ENCODE measurements around the gene TMEM184B.

DNA sequence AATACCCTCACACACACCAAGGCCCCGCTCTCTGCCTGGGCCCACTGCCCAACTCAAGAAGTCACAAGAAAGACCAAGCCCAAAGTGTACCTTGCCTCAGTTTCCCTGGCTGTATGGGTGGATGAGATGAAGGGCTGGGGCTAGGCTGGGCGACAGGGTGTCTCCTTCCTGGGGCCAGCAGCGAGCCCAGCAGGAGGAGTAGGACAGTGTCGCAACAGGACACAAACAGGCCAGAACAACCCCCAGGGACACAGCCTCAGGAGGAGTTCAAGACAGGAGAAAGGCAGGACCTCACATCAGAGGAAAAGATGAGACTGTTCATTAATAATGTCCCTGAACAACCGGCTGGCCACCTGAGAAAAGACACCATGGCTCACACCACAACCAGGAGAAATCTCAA, 31.2 kb upstream of the TMEM184B start:
- no peak for TF ChIP-seq POLR2AphosphoS5 (IDR thresholded peaks at IDR 0.05)
- TF ChIP-seq POLR2A (IDR thresholded peaks at IDR 0.05): no peak
